Stimulated activated CD4-positive, alpha-beta T cell treated with anti-CD3 and anti-CD28 coated beads, Interleukin-12 subunit alpha, Interleukin-12 subunit beta, amount 100 ng/mL, for 48 hours (primary cell): ENCODE results near the gene CNOT3.

Experiments used
- DNase-seq, 3 donors: peaks; one replicate each; pipeline ENCODE4 v3.0.0-alpha.2; 2020; ENCODE audit warnings: low read depth in 2 of 3, low spot score in 1 of 3

The CNOT3 gene

GRCh38 chr19:54121259-54121658, 16.3 kb upstream of the CNOT3 start:
- no peak for DNase-seq

- no peak for DNase-seq
Observed at GRCh38 chr19:54123682-54124081, 13.9 kb upstream of the CNOT3 start.

GRCh38 chr19:54124393-54124792, 13.2 kb upstream of the CNOT3 start:
- no peak for DNase-seq

- DNase-seq, result no peak
Observed at GRCh38 chr19:54125713-54126112, 11.8 kb upstream of the CNOT3 start.

GRCh38 chr19:54127688-54128440, 9.7 kb upstream of the CNOT3 start:
- no peak for DNase-seq

GRCh38 chr19:54128441-54128725, 9.2 kb upstream of the CNOT3 start:
- no peak for DNase-seq

- no peak for DNase-seq
Observed at GRCh38 chr19:54128796-54129616, 8.6 kb upstream of the CNOT3 start.

GRCh38 chr19:54129617-54129996, 8.0 kb upstream of the CNOT3 start:
- DNase-seq, result no peak

GRCh38 chr19:54133312-54133956, 4.1 kb upstream of the CNOT3 start:
- DNase-seq, result no peak

GRCh38 chr19:54133957-54134590, 3.5 kb upstream of the CNOT3 start:
- DNase-seq, result no peak

- DNase-seq, result no peak
Observed at GRCh38 chr19:54136086-54136863, 1.3 kb upstream of the CNOT3 start.

- DNase-seq, result peak; percentile 97 to 99 (median 98)
Observed at GRCh38 chr19:54136864-54137698, 481 bp upstream of the CNOT3 start.

GRCh38 chr19:54138489-54139256, 1.1 kb downstream of the CNOT3 start:
- DNase-seq, result peak in 1 of 3 donors; percentile 24

GRCh38 chr19:54141356-54141755, 3.8 kb downstream of the CNOT3 start:
- no peak for DNase-seq

- DNase-seq, result no peak
Observed at GRCh38 chr19:54142166-54142780, 4.7 kb downstream of the CNOT3 start.

GRCh38 chr19:54145541-54146158, 8.1 kb downstream of the CNOT3 start:
- DNase-seq, result no peak

- DNase-seq, result no peak
Observed at GRCh38 chr19:54147676-54148075, 10.1 kb downstream of the CNOT3 start.

GRCh38 chr19:54148158-54148557, 10.6 kb downstream of the CNOT3 start:
- no peak for DNase-seq
